Heart left ventricle (tissue), 13 donors: ENCODE data around the gene KIF26B.

Source experiments
- POLR2A ChIP-seq, 2 donors: fragments of 450-650 bp; IDR thresholded peaks; one replicate each; pipeline ENCODE4 v1.6.1; 2017; ENCODE audit warnings: antibody characterized with exemption in 2 of 2, mild to moderate bottlenecking in 2 of 2, moderate library complexity in 2 of 2
- TF ChIP-seq, protein P1 (sequence below), 12 donors: fragments of 200-600 bp; sonication (generic) in 4 of 12; IDR thresholded peaks; one replicate each; pipeline versions ENCODE4 v1.5.0 to v1.8.0; 2018 to 2022; ENCODE audit warnings: antibody characterized with exemption in 12 of 12, mild to moderate bottlenecking in 5 of 12
- donor health status: ischemic (EF 13 %, LVEDD 7.1; RV severe dilation, severe dysfunction).
- donor health status: DM: no; HTN: yes; CAD: no.
- donor health status: DM: no; HTN: no; CAD: no.
- donor health status: ischemic (EF 25% LVEDD 6.9; RV normal size, moderate dysfunction).
- donor health status: ischemic (EF 25% LVEDD 5.7; RV mildly dilated, moderate dysfunction).
- donor health status: ischemic (EF 35%, LVEDD 5.7; RV mildly dilated, moderate dysfunction).
- donor health status: nonischemic (EF 11% LVEDD 7.7; RV severe dilation, severe dysfunction).
- donor health status: DM: yes; HTN: yes; CAD: no.
- donor health status: PGD.
- donor health status: ischemic (EF 29% LVEDD 5.4; RV normal size, mild dysfunction).
- donor health status: nonischemic (EF 23%, LVEDD 6.1; RV moderate dilation, normal function).

DNA sequence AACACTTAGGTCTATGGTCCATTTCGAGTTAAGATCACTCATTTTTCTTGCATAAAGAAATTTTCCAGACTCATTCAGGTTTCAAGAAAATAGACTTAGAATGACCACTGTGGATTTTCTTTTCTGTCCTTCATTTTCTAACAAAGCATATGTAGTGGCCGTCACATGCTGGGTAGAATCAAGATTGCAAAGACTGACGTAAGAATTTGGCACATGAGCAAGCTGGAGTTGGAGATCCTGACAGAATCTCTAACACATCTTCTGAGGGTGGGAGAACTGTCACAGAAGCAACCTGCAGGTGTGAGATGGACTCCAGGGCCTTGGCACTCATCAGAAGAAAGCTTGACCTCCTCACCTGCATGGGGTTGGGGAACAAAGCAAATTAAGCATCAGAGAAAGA lies 28.6 kb downstream of the KIF26B start:
- TF ChIP-seq, protein P1, sequence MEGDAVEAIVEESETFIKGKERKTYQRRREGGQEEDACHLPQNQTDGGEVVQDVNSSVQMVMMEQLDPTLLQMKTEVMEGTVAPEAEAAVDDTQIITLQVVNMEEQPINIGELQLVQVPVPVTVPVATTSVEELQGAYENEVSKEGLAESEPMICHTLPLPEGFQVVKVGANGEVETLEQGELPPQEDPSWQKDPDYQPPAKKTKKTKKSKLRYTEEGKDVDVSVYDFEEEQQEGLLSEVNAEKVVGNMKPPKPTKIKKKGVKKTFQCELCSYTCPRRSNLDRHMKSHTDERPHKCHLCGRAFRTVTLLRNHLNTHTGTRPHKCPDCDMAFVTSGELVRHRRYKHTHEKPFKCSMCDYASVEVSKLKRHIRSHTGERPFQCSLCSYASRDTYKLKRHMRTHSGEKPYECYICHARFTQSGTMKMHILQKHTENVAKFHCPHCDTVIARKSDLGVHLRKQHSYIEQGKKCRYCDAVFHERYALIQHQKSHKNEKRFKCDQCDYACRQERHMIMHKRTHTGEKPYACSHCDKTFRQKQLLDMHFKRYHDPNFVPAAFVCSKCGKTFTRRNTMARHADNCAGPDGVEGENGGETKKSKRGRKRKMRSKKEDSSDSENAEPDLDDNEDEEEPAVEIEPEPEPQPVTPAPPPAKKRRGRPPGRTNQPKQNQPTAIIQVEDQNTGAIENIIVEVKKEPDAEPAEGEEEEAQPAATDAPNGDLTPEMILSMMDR (IDR thresholded peaks at IDR 0.05), result no peak
- TF ChIP-seq POLR2A (IDR thresholded peaks at IDR 0.05), result no peak
